GM18870 (cell line): ENCODE data around the gene ZNF213.

ENCODE experiments used
- ATAC-seq: cut with Tn5 transposase; IDR thresholded peaks from one replicate; pipeline ENCODE4 v1.9.1; 2021; ENCODE audit warnings: moderate library complexity; ENCODE audit not compliant: unreplicated experiment

The ZNF213 gene

DNA sequence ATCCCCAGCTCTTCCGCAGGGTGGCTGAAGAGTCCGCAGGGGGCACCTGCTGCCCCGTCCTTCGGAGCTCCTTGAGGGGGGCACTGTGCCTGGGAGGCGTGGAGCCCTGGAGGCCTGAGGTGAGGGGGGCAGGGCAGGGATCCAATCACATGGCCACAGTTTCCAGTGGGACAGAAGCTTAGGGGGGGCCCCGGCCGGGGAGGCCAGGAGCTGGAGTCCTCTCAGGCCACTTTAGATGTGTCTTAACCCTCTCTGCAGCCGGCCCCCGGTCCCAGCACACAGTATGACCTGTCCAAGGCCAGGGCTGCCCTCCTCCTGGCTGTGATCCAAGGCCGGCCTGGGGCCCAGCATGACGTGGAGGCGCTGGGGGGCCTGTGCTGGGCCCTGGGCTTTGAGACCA lies 10.8 kb downstream of the ZNF213 start:
- no peak for ATAC-seq

DNA sequence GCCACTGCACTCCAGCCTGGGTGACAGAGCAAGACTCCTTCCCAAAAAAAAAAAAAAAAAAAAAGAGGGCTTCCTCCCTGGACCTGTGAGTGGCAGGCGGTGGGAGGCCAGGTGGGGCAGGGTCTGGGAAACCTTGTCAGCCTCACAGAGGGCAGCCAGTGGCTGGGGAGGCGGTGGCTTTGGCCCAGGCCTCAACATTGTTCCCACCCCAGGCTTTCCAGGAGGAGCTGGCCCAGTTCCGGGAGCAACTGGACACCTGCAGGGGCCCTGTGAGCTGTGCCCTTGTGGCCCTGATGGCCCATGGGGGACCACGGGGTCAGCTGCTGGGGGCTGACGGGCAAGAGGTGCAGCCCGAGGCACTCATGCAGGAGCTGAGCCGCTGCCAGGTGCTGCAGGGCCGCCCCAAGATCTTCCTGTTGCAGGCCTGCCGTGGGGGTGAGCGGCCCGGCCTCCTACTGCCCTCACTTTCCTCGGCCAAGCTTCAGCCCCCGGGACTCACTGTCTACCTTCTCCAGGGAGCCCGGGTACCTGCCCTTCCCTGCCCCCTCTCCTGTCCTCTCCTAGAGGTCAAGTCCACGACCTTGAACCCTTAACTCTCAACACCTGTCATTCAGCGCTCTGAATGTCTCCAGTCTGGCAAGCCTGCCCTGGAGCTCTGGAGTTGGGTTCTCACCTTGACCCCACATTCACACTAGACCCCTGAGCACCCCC lies 12.4 kb downstream of the ZNF213 start:
- ATAC-seq: no peak

DNA sequence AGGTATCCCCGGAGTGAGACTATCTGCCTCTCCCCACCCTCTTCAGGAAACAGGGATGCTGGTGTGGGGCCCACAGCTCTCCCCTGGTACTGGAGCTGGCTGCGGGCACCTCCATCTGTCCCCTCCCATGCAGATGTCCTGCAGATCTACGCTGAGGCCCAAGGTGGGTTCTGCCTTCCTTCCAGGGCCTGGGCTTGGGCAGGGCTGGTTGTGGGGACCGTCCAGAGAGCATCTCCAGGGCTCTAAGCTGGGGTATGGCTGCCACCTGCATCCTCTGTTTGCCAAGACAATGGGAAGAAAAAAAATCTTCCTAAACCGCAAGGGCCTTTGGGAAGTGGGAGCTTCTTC lies 12.9 kb downstream of the ZNF213 start:
- ATAC-seq: no peak

DNA sequence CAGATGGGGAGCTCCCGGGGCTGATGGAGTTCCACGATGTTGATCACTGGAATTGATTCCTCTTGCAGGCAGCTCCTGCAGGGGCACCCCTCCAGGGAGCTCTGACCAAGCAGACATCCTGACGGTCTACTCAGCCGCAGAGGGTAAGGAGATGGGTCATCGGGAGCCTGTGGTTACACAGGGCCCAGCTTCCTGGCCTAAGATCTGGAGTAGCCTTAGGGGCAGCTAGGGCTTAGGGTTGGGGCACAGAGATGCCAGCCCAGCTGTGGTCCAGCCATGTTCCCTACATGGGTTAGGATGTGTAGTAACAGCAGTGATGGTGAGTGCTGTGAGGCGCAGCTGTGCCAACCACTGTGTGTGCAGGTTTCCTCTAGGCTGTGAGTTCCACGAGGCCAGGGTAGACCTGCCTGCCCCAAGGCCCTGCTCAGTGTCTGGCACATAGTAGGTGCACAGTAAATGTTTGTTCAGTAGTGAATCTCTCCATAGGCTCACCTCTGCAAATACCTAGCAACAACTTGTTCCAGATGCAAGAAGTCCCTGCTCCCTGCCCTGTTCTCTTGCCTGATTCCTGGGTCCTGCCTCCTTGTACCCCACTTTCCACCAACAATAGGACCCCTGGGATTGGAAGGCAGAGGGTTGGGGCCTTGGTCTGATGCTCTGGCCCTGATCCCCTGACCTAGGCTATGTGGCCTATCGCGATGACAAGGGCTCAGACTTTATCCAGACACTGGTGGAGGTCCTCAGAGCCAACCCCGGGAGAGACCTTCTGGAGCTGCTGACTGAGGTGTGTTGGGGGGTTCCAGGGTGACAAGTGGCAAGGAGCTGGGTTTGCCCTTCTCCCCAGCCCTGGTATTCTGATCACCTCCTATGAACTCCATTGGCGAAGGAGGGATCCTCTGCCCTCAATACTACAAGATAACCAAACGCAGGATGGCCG lies 13.7 kb downstream of the ZNF213 start:
- no peak for ATAC-seq

DNA sequence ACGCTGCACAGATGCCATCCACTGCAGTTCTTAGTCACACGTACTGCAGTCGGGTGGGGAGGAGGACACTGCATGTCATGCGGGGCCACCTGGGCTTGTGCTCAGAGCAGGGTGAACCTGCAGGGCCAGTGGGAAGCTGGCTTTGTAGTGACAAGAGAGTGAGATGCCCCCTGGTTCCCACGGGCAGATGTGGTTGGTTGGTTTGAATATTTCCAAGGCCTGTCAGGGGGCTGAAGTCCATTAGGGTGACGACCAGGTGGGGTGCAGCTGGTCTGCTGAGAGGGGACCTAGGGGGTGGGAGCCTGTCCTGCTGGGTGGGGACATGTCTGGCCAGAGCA lies 14.3 kb downstream of the ZNF213 start:
- no peak for ATAC-seq

DNA sequence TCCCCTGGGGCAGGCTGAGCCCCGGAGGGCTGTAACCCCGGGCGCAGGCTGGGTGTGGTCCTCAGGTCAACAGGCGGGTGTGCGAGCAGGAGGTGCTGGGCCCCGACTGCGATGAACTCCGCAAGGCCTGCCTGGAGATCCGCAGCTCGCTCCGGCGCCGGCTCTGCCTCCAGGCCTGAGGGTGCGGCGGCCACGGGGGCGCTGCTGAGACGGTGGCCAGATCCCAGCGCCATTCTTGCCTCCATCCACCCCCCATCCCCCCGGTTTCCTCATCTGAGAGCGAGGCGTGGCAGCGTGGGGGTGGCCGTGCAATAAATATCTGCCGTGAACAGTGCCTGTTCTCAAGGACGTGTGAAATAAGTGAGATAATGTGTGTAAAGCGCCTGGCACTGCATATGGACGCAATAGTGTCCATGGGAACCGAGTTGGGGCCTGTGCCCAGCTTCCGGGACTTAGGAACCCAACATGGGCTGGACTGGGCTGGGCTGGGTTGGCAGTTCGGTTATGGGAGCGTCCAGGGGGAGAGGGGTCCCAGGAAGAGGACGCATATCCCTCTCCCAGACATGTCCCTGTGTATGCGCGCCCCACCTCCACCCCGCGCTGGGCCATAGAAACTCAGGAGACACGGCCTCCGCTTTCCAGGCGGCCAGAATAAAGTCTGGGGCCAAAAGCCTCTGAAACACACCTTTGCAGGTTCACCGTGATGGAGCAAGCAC lies 15.0 kb downstream of the ZNF213 start:
- ATAC-seq: peak; percentile 2

DNA sequence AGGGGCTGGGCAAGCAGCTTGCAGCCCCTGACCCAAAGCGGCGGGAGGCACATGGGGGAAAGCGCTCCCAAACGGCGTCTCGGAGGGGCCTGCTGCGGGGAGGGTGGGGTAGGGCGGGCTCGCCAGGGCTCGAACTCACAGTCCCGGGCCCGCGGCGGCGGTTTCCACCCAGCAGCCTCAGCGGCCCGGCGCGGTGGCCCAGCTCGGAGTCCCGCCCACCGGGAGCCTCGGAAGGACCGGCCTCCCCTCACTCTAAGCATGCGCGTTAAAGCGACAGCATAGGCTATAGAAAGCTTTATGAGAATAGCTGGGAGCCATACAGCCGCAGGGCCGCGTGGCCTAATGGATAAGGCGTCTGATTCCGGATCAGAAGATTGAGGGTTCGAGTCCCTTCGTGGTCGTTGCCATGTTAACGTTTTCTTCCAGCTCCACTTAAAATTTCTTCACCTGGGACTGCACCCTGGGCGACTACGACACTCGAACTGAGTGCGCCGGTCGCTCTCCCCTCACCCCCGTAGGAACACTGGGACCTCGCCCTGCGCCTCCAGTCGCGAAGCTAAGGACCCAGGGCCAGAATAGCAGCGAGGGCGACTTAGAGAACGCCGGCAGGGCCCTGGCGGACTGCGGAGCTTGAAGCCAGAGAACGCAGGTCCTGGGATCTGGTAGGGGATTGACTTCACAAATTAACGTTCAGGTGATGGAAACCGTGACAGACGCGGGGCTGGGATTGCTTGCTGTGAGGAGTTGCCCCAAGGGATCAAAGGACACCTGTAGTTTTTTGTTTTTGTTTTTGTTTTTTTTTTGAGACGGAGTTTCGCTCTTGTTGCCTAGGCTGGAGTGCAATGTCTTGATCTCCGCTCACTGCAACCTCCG lies 15.8 kb downstream of the ZNF213 start:
- peak; percentile 77 for ATAC-seq

DNA sequence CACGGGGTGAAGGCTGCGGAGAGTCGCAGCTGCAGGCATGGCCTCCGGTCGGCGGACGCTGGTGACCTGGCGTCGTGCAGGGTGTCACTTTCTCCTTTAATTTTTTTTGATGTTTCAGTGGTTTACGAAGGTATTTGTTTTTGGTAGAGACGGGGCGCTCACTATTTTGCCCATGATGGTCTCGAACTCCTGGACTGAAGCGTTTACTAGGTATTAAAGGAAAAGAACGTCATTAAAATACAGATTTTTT lies 17.1 kb downstream of the ZNF213 start:
- ATAC-seq: no peak

DNA sequence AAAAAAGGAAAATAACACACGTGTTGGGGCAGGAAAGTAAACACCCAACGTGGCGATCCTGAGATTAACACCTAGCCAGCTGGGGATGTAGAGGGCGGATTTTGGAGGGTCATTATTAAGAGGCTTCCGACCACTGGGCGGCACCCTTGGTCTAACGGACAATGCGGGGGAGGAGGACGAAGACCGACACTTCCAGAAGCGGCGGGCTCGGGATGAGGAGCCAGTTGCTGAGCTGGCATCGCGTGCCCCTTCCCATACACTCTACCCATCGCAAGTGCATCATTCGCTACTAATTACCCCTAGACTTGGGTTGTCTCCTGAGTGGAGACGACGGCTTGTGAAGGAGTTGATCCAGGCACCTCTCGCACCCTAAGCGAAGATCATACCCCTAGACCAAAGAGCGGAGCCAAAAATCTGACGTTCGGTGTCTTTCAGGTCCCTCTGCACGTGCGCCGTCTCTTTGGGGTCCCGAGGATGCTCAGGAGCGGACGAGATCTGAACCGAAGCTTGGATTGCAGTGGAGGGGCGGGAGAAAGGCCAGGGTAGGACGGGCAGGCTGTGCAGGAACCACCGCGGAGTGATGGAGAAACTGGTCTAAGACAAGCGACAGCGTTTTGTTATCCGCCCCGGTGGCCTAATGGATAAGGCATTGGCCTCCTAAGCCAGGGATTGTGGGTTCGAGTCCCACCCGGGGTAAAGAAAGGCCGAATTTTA lies 17.6 kb downstream of the ZNF213 start:
- ATAC-seq: no peak

DNA sequence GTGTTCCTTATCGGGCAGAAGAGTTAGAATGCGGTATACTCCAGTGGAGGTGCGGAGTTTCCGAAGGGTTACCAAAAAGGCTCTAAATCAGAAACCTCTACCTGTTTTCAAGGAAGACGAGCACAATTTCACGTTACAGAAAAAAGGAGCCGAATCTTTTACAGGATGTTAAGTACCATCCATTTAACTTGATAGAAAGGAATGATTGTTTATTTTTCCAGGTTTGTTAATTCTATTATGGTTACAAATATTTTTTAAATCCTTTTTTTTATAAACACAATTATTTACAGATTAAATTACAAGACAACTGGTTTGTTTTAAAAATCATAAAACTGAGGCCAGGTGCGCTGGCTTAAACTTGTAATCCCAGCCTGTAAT lies 18.2 kb downstream of the ZNF213 start:
- no peak for ATAC-seq

DNA sequence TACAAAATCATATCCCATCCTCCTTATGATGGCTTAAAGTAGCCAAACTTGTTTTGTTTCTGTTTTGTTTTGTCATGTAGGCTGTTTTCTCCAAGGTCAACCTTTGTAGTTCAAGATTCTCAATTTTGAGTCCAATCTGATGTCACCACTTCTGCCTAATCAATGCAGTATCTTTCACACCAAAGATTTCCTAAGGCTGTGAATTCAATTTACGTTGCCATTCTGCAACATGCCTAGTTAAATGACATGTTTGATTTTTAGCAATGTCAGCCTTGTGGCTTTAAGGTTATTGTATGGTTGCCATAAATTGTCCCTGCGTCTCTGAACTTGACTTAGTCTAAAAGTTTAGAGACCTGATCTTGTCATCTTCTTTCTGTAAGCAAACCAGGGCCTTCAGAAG lies 20.4 kb downstream of the ZNF213 start:
- no peak for ATAC-seq

DNA sequence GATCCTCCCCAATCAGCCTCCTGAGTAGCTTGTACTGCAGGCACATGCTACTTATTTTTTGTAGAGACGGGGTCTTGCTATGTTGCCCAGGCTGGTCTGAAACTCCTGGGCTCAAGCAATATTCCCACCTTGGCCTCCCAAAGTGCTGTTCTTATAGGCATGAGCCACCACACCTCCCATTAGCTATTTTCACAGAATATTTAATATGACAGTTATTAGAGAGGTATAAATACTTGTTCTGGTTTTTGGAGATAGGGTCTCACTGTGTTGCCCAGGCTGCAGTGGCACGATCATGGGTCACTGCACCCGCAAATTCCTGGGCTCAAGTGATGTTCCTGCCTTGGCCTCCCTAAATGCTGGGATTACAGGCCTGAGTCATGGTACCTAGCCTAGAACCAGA lies 21.1 kb downstream of the ZNF213 start:
- no peak for ATAC-seq

DNA sequence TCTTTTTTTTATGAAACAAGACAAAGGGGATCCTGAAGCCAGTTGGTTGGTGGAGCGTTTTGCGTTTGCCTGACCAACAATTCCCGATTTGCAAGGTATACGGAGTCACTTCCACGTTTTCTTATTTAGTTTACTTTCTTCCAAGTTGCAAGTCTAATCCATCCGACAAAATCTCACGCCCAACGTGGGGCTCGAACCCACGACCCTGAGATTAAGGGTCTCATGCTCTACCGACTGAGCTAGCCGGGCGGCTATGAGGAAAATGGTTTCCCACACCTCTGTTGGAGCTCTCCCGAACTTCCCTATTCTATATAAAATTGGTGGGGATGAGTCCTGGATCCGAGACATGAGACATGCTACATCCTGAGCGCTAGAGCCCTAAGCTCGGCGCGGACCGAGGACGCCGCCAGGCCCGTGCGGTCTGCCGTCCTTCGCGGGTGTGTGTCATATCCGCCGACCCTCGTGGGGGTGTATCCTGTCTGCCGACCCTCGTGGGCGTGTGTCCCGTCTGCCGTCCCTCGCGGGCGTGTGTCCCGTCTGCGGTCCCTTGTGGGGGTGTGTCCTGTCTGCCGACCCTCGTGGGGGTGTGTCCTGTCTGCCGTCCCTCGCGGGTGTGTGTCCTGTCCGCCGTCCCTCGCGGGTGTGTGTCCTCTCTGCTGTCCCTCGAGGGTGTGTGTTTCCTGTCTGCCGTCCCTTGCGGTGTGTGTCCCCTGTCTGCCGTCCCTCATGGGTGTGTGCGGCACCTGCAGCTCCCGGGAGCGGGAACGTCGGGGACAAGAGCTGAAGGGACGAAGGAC lies 22.6 kb downstream of the ZNF213 start:
- no peak for ATAC-seq

DNA sequence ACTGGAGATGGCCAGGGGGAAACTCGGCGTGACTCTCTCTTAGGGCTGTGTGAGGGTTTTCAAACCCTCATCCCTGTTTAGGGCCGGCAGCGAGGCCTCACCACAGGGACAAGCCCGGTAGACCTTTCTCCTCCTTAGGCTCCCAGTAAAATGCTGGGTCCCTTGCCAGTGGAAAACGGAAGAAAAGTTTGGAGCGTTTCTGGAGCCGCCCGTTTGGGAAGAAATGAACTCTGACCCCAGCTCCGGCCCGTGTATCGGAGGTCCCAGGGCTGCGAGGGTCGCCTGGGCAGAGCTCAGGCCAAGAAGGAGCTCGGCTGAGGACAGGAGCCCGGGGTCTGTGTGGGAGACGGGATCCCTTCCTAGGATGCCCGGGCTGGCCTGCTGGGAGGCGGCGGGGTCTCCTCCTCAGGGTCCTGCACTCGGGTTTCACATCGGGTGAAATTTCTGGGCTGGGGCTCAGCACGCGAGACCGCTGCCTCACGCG lies 23.2 kb downstream of the ZNF213 start:
- no peak for ATAC-seq

DNA sequence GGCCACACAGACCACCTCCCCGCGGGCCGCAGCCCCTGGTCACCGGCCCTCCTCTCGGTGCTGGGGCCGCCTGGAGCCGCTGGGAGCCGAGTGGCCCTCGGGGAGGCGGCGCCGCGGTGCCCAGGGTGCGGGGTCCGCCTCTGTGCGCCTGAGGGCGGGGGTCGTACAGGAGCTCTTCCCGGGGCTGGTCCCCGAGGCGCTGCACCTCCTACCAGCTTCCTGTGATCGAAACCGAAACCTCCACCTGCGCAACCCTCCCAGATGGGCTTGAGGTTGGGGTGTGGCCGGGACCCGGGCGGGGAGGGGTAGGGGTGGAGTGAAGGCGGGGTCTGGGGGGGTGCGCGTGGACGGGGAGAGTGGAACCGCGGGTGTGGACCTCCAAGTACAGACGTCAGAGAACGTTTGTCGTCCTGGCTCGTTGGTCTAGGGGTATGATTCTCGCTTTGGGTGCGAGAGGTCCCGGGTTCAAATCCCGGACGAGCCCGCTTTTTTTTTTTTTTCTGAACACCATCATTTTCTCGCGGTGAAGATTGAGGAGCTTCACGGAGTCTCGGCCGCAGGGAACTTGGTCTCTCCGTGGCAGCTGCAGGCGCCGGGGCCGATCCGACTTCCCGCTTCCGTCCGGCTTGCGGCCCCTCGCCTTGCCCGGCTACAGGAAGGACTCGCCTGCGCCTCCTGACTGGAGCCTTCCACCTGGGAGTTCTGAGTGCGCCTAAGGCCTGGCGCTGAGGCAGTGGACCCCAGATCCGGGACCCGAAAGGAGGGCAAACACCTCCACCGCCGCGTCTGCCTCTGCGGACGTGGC lies 23.9 kb downstream of the ZNF213 start:
- ATAC-seq: no peak

DNA sequence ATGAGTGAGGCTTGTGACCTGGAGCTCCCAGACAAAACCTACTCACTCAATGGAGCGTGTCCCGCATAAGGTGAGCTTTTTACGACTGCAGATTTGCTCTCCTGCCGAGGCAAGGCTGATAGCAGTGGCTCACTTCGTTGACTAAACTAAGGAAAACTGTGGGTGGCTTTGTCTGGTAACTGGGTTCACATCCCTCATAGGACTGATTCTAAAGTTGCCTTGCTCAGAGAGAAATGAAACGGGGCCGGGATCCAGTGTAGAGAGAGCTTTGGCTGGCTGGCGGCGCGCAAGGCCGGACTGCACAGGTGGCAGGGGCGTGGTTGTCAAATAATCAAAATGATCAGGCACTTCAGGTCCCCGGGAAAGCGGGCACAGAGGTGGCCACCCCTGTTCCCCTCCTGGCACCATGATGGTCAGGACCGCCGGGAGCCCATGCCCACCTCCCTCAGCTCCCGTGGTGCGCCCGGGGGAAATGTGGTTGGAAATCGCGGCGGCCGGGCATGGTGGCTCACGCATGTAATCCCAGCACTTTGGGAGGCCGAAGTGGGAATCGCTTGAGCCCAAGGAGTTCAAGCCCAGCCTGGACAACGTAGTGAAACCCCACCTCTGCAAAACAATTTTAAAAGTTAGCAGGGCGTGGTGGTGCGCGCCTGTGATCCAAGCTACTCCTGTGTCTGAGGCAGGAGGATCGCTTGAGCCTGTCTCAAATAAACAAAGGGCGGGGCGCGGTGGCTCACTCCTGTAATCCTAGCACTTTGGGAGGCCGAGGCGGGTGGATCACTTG lies 26.6 kb downstream of the ZNF213 start:
- ATAC-seq: no peak

DNA sequence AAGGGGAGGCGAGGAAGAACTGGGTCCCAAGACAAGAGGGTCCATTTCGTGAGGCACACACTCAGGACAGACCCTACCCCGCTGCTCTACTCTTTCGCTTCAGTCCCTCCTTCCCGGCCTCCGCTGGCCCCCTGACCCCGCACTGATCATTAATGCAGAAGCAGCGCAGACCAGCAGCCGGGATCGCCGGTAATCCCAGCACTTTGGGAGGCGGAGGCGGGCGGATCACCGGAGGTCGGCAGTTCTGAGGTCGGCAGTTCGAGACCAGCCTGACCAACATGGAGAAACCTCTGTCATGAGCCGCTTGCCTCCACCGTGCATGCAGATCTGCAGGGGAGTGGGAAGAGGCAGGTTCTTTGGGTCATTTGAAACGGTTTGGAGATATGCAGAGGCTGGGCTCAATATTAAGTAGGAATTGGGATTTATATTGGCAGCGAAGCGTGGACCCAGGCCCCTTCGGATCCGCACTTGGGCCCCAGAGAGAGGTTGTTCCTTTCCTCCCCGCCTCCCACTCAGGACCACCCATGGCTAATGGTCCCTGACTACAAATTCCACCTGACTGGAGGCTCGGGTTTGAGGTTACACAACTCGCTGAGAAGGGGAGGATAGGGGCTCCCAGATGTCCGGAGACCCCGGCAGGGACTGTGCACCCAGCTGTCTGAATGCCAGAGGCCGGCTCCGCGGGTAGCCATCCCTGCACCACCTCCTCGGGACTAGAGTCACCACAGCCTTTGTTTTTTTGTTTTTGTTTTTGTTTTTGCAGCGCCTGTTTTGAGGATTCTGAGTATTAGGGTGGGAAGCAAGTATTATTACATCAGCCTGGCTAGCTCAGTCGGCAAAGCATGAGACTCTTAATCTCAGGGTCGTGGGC lies 29.5 kb downstream of the ZNF213 start:
- no peak for ATAC-seq
